Activated effector memory CD4-positive, alpha-beta T cell treated with anti-CD3 and anti-CD28 coated beads, Interleukin-2, amount 50 U/mL, for 16 hours (primary cell): ENCODE data around the gene ZNF354C.
A peak's percentile ranks its signal among the peaks of the same experiment; 100 is the strongest.

Source experiments
- DNase-seq: peaks from one replicate; pipeline ENCODE4 v3.0.0-alpha.2; 2020

ZNF354C gene

DNA sequence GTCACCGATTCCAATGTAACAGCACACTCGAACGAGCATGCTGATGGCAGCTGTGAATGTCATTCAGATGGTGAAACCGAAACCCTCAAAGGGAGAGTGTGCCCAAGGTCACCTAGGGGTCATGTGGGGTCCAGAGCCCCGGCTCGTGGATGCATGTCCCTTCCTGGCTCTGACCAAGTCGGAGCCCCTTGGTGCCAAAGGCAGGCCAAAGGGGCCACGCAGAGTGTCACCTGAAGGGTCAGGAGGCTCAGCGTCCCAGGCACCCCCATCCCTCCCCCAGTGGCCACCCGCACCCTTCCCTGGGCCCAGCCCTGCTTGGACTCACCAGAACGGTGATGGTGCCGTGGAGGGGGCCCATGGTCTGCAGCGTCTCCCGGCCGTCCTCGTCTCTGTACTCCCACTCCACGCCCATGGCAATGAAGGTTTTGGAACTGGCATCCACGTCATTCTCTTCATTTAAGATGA lies 69.5 kb downstream of the ZNF354C start:
- DNase-seq = peak; percentile 42

DNA sequence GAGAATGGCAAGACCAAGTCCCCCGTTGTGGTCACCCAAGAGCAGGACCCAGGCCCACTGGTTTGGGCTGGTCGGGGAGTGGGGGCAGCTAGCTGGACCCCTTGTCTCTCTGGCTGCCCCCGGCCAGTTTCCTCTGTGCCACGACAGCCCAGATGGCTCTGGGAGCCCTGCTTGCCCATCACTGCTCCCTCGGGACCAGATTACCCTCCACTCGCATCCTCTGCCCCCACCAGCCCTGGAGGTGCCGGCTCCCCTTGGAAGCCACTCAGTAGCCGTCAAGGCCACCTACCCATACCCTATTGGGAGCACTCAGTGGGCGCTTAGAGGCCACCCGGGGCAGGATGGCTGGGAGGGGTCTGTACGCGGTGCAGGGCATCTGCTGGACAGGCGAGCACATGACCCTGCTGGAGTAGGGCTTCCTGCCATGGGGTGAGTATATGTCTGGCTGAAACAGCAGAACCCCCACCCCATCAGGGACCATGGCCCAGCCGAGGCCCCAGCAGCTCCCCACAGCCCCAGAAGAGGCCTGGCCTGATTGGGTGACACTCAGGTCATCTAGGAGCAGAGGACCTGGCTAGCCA lies 70.0 kb downstream of the ZNF354C start:
- peak; percentile 58 for DNase-seq

GRCh38 chr5:179131321-179131835 lies 71.2 kb downstream of the ZNF354C start:
- peak; percentile 8 for DNase-seq

DNA sequence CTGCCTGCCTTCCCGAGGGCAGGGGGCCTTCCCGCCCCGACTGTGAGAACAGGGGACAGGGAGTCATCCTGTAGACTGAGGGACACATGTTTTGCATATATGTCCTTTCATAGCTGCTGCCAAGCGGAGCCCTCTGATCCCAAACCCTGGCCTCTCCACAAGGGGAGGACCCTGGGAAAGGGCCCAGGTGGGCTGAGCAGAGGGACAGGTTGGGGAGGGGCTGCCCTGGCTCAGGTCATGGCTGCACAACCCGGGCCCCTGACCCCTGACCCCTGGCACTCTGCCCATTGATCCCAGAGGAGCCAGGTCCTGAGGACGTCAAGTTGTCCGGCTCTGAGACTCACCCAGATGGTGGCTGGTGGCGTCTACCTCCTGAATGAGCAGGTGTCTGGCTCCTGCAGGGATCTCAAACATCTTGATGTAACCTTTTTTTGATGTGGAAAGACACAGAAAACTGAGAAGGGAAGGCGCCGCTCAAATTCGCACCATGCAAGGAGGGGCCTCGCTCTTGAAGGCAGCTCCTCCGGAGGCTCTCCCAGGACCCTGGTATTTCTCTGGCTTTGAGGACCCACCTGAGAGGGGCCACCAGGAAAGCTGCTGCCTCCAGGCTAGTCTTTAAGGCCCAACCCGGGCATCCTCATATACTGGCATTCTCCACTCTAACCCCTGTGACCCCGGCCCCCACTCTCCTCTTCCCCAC lies 71.9 kb downstream of the ZNF354C start:
- peak; percentile 61 for DNase-seq

DNA sequence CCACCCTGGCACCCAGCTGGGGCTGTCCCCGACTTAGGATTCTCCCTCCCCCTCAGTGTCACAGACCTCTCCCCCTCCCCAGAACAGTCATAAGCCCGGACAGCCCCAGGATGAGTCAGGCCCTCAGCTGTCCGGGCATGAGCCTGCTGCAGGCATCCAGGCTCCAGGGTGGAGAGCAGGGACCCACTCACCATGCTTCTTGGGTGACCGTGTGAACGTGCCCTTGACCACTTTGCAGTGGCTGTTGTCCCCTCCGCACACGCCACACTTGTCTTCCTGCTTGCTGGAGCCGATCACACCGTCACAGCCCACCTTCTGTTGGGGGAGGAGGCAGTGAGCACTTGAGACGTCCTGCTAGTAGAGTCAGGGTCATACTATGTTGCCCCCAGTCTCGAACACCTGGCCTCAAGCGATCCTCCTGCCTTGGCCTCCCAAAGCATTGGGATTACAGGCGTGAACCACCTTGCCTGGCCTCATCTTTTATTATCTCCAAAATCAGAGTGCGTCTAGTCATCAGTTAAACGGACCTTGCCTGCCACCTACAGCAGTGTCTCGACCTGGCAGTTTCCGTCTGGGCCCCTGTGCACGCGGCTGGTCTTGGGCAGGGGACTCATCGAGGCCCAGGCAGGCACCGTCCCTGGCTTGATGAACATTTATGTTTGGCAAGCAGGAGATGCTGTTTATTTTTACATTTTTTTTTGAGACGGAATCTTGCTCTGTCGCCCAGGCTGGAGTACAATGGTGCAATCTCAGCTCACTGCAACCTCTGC lies 72.6 kb downstream of the ZNF354C start:
- DNase-seq = no peak
